AML-193 (cell line): ENCODE measurements around the gene AOPEP.

ENCODE experiments used
- DNase-seq, 2 experiments: peaks; one replicate each; lab custom pipeline; 2025; lab: John Stamatoyannopoulos, UW

The AOPEP gene

DNA sequence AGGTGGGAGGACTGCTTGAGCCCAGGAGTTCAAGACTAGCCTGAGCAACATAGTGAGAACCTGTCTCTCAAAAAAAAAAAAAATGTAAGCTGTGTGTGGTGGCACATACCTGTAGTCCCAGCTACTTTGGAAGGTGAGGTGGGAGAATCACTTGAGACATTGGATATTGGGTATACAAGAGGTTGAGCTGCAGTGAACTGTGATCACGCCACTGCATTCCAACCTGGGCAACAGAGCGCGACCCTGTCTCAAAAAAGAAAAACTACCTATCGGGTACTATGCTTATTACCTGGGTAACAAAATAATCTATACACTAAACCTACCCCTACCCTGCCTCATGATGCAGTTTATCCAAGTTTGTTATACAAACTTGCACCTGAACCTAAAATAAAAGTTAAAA lies 64.9 kb downstream of the AOPEP start:
- no peak for DNase-seq

DNA sequence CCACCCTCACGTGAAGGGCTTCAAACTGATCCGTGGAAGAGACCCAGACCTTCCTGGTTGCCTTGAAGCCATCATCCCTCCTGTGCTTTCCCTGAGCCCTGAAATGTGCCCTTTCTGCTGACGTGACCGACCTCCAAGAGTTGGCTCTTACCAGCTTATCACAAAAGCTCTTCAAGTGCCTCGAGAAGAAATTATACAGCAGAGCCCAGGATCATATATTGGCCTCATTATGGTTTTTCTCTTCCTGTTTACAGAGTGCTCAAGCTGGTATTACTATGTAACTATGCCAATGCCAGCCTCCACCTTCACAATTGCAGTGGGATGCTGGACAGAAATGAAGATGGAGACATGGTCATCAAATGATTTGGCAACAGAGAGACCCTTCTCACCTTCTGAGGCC lies 66.0 kb downstream of the AOPEP start:
- DNase-seq, result no peak

DNA sequence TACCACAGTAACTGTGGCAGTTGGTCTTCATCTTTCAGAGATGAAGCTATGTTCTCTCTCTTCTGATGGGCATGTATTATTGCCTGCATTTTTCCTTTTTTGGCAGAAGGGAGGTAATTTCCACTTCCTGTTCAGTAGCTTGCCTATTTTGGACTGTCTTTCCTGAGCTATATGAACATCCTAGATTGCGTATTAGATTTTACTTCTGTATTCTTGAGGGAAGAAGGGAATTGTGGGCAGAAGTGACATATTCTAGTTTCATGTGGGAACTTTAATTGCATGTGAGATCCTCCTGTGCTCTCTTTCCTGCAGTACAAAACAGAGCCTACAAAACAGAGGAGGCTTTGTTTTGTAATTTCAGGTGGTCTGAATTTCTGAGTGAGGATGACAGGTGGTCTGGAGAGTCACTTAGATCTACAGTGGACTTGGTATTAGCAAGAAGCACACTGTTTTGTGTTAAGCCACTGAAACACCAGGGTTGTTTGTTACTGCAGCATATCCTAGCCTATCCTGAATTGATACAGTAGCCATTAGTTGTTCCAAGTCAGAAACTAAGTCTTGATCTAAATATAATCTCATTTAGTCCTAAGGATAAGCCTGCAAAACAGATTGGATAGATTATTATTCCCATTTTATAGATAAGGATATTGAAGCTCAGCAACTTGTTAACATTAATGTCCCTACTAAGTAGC lies 68.1 kb downstream of the AOPEP start:
- DNase-seq, result peak in 1 of 2 experiments; percentile 14

DNA sequence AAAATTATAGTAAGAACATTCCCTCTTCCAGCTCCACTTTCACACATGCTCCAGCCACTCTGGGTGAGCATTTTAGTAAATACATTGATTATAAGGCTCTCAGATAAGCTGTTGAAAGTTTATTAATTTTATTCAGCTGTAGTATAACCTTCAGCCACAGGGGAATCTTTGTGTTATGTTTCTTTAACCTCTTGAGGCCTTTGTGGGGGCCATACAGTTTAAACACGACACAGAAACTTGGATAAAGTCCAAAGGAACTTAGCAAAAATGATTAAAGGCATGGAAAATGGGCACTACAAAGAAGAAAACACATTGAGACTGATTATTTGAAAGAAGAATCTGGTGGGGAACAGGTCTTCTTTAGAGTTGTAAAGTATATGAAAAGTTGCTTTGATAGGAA lies 70.2 kb downstream of the AOPEP start:
- DNase-seq, result no peak

DNA sequence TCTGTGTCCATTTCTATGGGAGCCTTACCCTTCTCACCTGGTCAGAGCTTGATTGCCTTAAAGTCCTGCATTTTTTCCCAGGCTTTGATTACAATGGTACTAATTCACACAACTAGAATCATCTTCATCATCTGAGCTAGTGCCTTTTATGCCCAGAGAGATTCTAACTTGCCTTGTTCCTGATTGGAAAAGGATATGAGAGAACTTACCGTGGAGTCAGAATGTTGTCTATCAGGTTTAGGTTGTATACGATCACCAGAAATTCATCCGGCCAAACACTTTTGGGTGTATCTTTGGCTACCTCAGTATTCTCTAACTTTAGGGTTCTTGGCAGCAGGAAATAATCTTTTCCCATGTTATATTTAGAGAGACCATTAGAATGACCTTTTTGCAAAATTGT lies 71.7 kb downstream of the AOPEP start:
- no peak for DNase-seq

DNA sequence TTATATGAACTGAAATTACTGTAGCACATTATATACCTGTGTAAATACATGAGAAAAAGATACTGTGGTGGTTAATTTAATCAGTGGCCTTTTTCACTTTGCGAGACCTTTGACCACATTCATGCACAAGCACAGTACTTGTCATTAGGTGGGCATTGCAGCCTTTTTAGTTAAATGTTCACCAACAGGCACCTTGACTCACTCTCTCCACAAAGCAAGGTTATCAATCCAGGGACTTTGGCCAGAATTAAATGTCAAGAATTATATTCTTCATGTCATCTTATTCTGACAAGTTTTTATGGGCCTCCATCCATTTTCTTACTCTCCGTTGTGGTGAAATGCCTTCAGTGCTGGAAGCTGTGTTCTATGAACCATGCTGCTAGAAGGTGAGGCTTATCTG lies 72.2 kb downstream of the AOPEP start:
- DNase-seq, result no peak

DNA sequence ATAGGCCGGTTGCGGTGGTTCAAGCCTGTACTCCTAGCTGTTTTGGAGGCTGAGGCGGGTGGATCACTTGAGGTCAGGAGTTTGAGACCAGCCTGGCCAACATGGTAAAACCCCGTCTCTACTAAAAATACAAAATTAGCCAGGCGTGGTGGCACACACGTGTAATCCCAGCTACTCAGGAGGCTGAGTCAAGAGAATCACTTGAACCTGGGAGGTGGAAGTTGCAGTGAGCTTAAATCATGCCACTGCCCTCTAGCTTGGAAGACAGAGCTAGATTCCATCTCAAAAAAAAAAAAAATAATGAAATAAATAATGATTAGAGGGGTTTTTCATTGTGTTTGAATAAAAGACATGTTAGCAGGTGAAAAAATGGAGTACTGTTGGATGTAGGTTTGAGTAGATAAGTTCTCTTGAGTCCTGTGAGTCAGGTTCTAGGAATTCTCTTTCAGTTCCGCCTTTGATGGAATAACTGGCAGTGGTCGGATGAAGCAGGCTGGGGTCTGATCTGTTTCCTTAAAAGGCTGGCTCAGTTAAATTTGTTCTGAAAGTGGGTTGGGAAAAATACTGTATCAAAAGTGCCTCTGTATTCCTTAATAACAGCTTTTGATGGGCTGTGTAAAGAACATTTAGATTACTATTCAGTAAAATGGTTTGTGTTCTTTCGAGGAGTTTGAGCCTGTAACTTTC lies 73.2 kb downstream of the AOPEP start:
- DNase-seq, result no peak

DNA sequence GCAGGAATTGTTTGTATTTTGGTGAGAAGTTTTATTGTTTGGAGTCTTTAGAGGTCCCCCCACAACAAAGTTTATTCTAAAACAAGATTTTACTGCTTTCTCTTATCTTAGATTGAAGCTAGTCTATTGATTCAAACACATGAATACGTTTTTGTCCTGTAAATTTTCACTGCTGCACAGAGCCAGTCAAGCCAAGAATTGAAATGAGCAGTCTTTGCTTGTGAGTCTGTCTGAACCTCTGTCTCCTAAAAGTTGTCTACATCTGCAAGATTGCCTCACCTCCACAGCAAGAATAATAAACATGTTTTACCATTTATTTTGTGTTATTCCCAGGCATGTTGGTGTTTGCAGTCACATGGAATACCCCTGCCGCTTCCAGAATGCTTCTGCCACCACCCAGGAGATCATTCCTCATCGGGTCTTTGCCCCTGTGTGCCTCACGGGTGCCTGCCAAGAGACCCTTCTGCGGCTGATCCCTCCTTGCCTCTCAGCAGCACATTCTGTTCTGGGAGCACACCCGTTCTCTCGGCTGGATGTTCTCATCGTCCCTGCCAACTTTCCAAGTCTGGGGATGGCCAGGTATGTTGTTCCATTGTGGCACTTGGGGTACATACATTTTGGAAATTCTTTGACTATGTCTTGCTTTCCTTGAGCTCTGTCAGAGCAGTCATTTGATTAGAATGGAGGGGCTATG lies 74.1 kb downstream of the AOPEP start:
- no peak for DNase-seq

DNA sequence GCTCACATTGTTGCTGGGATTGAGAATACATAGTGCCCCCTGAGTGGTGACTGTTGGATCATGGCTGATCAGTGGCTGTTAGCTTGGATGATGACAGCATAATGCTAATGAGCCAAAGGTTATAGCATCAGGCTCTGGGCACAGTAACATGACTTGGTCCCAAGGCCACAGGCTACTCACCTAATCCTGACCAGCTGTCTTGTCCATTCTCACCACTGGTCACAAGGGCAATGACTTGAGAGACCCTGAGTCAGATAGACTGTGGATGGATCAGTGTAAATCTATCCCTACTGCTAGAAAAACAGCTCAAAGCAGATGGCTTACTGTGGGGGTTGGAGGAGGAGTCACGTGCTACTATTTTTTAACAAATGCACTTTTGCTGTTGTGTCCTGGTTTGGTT lies 74.7 kb downstream of the AOPEP start:
- DNase-seq, result no peak

DNA sequence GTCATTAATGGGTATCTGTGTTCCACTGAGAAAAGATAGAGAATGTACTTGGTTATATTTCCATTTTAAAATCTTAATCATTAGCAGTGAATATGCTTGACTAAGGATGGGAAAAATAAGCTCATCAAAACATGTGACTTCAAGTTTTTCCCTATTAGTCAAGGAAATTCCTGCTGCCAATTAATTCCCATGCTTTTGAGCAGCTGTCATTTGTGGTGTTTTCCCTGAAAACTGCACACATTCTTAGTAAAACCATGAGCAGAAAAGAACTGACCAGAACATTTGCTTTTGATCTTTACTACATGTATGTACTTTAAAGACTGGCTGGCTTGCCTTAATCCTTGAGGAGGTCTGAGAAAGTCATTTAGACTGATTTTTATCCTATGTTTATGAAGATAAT lies 75.2 kb downstream of the AOPEP start:
- DNase-seq, result no peak

DNA sequence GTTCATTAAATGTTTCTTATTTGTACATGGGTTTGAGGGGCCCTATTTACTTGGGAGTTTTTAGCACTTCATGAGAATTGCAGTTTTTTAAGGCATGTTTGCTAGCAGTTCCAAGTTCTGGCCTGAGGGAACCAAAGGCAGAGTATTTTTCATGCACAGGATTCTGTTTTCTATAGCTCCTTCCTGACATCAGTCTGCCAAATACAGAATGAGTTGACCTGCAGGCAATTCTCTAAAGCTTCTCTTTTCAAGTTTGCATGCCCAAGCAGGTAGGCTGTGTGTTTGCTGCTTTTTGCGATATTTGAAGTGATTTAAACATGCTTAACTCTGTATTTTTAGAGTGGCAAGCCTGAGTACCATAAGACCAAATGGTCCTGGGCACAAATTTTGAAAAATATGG lies 75.8 kb downstream of the AOPEP start:
- no peak for DNase-seq

DNA sequence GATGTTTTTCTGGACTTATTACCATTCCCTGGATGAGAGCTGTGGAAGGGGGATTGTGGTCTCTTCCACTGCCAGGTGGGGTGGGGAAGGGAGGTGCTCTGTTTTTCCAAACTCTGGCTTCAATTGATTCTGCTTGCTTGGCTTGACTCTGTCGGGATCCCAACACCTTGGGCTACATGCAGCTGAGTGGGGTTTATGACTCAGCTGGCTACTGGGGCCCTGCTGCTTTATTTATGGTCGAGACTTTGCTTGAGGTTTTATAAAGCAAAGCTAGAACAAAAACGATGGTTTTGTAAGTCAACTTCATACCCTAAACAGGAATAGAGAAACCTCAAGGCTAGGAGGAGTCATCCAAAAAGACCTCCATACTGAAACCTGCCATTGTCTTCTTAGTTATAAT lies 76.3 kb downstream of the AOPEP start:
- DNase-seq, result no peak

DNA sequence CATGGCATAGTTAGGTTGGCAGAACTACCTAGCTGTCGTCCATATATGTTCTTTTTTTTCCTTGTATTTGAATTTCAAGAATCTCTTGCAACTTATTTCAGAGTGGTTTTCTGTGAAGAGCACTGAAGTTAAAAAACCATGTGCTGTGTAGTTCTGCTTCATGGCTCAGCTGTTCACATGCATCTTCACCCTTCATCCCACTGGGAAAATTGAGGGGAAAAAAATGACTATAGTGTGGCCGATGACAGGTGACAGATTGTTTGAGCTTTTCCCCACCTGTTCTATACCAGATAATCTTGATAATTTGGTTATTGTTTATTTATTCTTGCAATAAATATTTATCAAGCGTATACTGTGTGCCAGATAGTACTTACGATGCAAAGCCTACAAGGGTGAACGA lies 77.8 kb downstream of the AOPEP start:
- DNase-seq, result no peak

DNA sequence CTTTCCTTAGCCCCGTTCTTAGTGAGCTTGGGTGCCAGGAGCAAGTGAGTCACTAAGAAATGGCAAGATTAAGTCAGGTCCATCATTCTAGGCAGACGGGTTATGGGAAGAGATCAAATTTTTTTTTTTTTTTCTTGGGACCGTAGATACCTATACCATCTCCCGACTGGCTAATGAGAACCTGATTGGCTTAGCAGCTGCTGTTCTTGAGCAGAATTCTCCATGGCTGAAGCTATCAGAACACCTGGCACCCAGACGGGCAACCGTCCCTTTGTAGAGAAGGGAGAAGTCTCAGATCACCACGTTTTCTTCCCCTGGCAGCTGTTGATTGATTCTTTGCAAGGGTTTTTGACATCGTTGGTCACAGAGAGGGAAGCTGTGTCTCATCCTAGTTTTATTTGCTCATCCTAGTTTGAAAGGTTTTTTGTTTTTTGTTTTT lies 78.6 kb downstream of the AOPEP start:
- DNase-seq, result no peak

DNA sequence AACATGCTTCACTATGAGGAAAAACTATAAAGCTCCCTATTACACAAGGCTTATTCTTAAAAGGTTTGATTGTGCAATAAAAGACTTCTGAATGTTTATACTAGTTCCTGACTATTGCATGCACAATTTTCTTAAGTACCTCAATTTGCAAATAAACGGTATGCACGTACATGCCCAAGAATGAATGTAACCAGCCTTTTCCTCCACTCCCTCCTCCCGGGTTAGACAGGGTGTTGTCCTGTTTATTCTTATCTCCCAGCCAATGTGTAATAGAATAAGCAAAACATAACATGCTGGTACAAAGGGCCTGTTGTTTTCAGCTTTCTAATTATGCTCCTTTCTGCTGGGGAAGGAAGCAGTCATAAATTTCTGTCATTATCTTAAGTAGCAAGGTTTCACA lies 79.1 kb downstream of the AOPEP start:
- peak; percentile 66 to 75 for DNase-seq

DNA sequence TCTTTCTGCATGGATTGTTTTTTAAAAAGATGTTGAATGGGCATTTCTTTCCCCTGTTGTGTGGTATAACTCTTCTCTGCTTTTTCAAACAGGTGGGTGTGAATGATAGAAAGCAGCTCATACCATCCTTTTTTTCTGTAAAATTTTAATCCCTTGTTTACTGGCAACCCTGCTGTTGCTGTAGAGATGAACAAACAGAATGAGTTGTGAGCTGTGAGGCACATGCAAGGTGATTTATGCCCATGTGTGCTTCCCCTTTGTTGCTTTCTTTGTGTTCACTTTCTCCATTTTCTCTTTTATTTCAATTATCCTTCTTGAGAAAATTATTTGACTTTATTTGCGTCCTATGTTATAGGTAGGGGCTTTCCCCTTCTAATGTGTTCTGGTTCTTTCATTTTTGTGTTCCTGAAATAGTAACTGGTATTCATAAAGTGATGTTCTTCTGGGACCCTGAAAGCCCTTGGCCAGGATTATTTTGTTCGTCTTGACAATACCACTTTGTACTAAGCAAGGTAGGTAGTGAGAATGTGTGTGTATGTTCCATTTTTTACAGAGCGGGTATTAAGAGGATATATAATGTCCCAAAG lies 79.9 kb downstream of the AOPEP start:
- no peak for DNase-seq

DNA sequence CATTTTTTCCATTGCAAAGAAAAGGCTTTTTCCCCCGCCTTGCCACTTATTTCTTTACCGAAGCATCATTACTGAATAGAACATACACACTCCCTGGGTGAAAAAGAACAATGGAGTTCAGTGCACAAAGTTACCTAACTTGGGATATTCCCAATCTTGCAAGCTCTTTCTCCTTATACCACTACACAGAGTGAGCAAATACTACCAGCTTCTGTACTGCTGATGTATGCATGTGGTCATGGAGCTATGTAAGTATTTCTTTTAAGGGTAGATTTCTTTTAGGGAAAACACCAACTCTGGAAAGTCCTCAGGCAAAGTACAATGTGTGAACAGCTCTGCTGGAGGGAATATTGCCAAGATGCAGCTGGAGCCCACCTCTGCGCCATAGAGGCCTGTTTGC lies 81.1 kb downstream of the AOPEP start:
- no peak for DNase-seq

DNA sequence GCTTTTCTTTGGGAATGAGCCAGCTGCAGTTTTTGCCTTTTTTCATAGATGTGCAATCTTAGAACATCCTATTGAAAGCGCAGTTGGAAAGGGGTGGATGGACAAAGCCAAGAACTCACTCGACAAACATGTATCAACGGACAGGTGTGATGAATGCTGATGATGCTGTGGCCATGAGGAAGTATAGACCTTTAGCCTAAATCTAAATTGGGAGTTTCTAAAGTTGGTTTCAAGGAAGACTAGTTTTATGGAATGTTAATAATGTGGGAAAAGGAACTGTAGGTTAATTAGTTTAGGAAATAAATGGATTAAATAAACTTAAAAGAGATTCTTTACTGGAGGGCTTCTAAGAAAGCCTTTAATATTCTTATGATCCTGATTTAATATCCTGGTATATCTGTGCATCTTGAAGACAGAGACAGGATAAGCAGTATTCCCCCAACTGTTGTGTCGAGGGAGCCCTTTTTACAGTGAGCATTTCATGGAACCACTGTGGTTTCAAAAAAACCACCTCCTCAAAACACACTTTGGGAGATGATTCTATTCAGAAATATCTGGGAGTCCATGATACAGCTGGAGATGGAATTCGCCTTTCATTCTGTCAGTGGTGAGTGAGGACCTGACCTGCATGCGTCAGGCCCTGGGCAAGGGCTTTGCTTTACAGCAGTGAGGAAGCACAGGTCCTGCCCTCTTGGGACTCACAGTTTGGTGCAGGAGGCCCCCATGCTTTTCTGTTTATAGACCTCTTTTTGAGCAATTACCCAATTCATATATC lies 82.6 kb downstream of the AOPEP start:
- DNase-seq, result no peak

DNA sequence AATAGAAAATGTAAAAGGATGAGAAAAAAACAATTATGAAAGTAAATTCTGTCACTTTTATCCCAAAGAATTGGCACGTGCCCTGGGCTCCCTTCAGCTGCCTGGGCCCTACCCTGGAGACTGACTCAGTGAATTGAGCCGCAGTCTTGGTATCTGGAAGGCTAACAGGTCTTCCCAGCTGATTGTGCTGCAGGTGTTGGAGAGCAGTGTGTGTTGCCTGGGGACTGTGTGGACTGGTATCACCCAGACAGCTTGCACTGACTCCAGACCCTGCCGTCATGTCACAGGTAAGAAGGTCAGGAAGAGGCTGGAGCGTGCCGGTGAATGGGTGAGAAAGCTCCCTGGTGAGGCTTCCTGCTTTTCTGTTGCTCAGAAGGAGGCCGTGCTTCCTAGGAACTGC lies 83.3 kb downstream of the AOPEP start:
- DNase-seq, result no peak

DNA sequence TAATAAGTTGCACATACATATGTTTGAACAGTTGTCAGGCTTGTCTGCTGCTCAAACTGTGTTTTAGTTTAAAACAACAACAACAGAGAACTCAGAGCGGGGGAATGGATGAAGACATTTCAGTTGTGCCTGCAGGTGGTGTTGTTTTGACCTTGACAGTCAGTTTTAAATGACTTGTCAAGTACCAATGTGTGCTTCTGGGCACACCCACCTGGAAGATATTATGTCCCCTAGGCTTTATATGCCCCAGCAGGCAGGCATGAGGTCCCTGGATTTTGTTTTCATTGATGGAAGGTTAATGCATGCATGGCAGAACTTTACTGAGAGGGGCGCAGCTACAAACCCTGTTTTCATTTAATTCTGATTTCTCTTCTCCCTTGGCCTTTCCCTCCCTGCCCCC lies 84.6 kb downstream of the AOPEP start:
- no peak for DNase-seq

DNA sequence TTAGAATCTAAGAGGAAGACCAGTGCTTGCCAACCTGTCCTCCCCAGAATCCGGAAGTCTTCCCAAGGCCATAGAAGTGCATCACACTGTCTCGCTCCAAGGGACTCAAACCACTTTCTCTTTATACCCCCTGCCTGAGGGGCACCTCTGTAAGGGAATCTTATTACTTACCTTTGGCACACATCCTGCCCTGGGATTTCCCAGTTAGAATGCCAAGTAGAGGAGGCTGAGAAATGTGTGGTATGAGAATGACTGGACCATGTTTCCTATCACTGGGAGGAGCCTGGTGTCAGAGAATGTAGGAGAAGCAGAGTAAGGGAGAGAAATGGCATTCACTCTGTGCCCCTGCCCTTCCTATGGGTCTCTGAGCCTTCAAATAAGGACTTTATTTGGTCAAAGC lies 85.8 kb downstream of the AOPEP start:
- DNase-seq, result no peak

DNA sequence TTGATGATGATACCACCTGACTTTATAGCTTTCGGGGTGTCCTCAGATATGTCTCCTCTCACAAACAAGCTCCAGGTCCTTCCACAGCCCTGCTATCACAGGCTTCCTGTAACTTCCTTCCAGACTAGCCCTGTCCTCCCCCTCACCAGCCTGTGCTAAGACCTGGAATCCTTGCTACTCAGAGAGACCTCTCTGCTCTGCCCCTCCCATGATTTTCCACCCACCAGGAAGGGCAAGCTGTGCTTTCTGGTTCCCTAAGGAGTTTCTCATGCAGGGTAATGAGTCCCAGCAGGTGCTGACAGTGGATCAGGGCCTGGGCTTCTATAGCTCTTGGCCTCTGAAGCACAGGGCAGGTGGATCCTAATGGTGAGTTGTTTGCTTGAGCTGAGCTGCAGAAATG lies 86.9 kb downstream of the AOPEP start:
- no peak for DNase-seq
